Natural killer cell (primary cell): Measurements from ENCODE around the gene DCUN1D3. TPM values are rescaled to one million over a fixed set of nuclear protein-coding genes. Genes with fewer than 3 reads are reported as not detected.

Experiments
- ATAC-seq, 3 donors: fragments of 150-1000 bp in 2 of 3; fragments of 200-7000 bp in 1 of 3; cut with Tn5 transposase; 1 replicate in 1 of 3; 2 replicates in 2 of 3; pipeline ENCODE4 v1.10.0; 2021; ENCODE audit warnings: mild to moderate bottlenecking in 2 of 3, moderate library complexity in 2 of 3
- DNase-seq, 2 donors: peaks; one replicate each; pipeline versions ENCODE4 v3.0.0 to v3.0.0-alpha.2; 2013 to 2021; ENCODE audit warnings: mixed read lengths in 1 of 2
- H3K27ac ChIP-seq: one replicate; pipeline ENCODE4 v1.5.1; 2013; ENCODE audit warnings: mild to moderate bottlenecking, low read length
- H3K27me3 ChIP-seq: one replicate; pipeline ENCODE4 v1.6.1; 2013; ENCODE audit warnings: low read length; ENCODE audit not compliant: control insufficient read depth, insufficient read depth
- H3K36me3 ChIP-seq: one replicate; pipeline ENCODE4 v1.6.1; 2013; ENCODE audit warnings: low read length; ENCODE audit not compliant: control insufficient read depth, insufficient read depth
- H3K4me1 ChIP-seq: one replicate; pipeline ENCODE4 v1.6.1; 2013; ENCODE audit warnings: low read length; ENCODE audit not compliant: control insufficient read depth, insufficient read depth
- H3K4me3 ChIP-seq: one replicate; pipeline ENCODE4 v1.5.1; 2013; ENCODE audit warnings: low read length
- H3K9me3 ChIP-seq: one replicate; pipeline ENCODE4 v1.6.1; 2013; ENCODE audit warnings: low read length; ENCODE audit not compliant: control insufficient read depth, insufficient read depth
- H3K27ac Mint-ChIP-seq, 2 donors: one replicate each; pipeline ENCODE4 v1.8.0; 2022; ENCODE audit warnings: mild to moderate bottlenecking in 2 of 2, mixed read lengths in 2 of 2, moderate library complexity in 1 of 2
- H3K27me3 Mint-ChIP-seq, 2 donors: one replicate each; pipeline ENCODE4 v1.8.0; 2022; ENCODE audit warnings: low read depth in 2 of 2, mixed read lengths in 2 of 2
- H3K36me3 Mint-ChIP-seq: one replicate; pipeline ENCODE4 v1.8.0; 2022; ENCODE audit warnings: mixed read lengths
- H3K4me1 Mint-ChIP-seq, 2 donors: one replicate each; pipeline ENCODE4 v1.8.0; 2022; ENCODE audit warnings: mixed read lengths in 2 of 2
- H3K4me3 Mint-ChIP-seq: one replicate; pipeline ENCODE4 v1.8.0; 2022; ENCODE audit warnings: mild to moderate bottlenecking, moderate library complexity, mixed read lengths
- H3K9me3 Mint-ChIP-seq, 2 donors: one replicate each; pipeline ENCODE4 v1.8.0; 2022; ENCODE audit warnings: mixed read lengths in 2 of 2
- CTCF ChIP-seq: fragments of 200-600 bp; IDR thresholded peaks from one replicate; pipeline ENCODE4 v1.8.0; 2022; ENCODE audit warnings: antibody characterized with exemption
- WGBS: methylation state at CpG from one replicate; pipeline ENCODE4 v1.1.7; 2013; ENCODE audit warnings: missing lambda C conversion rate; ENCODE audit not compliant: insufficient coverage; 5-methylcytosine and 5-hydroxymethylcytosine counted together
- intact Hi-C: fragments of 100-400 bp; cut with micrococcal nuclease; formaldehyde crosslinking; loops from one replicate; pipeline ENCODE4 v1.14.2; 2022
- total RNA-seq, 4 donors: library from RNA; stranded (reverse); fragments of 120-200 nt in 1 of 4; gene quantifications; one replicate each; pipeline versions ENCODE4 v1.2.3 to v1.2.4, GENCODE V29; 2013 to 2022

The DCUN1D3 gene
- total RNA-seq, 3 donors from 2014 or later (not counting 1 experiment from before 2014, with no cell fraction given) = 5.3 to 9.3 (median 6.1) TPM

- H3K36me3 Mint-ChIP-seq = no peaks in the 10 kb centered on the region
- 71% methylated on average over 1 of the region's 1 CpG for WGBS
- intact Hi-C loops = no loop called here
- peaks cover 0 to 13% of the 10 kb centered on the region in 2 donors for H3K4me1 Mint-ChIP-seq
- ATAC-seq (no peak), DNase-seq (no peak)
- Histone ChIP-seq H3K4me1 (no peaks in the 10 kb centered on the region), H3K36me3 (peaks cover 3% of the 10 kb centered on the region), H3K27me3 (no peaks in the 10 kb centered on the region), H3K27ac (no peak overlapping the region), H3K9me3 (no peaks in the 10 kb centered on the region), H3K4me3 (no peak overlapping the region)
- TF ChIP-seq CTCF = no peak
- H3K4me3 Mint-ChIP-seq = no peak overlapping the region
- H3K27me3 Mint-ChIP-seq = no peaks in the 10 kb centered on the region
- H3K9me3 Mint-ChIP-seq = no peaks in the 10 kb centered on the region
- no peak overlapping the region for H3K27ac Mint-ChIP-seq
Measured at GRCh38 chr16:20911361-20911760, 11.2 kb upstream of the DCUN1D3 start.

GRCh38 chr16:20910781-20911321 is 10.7 kb upstream of the DCUN1D3 start:
- no peak overlapping the region for H3K4me3 Mint-ChIP-seq
- intact Hi-C loops = no loop called here
- H3K36me3 Mint-ChIP-seq = no peaks in the 10 kb centered on the region
- no peak overlapping the region for H3K4me3 ChIP-seq
- H3K9me3 Mint-ChIP-seq = no peaks in the 10 kb centered on the region
- H3K27me3 Mint-ChIP-seq = no peaks in the 10 kb centered on the region
- peaks cover 2 to 15% of the 10 kb centered on the region in 2 donors for H3K4me1 Mint-ChIP-seq
- TF ChIP-seq CTCF = no peak
- peaks cover 2% of the 10 kb centered on the region for H3K36me3 ChIP-seq
- peak in 1 of 3 donors; percentile 81 for ATAC-seq
- DNase-seq = no peak
- no peak overlapping the region for H3K27ac ChIP-seq
- H3K4me1 ChIP-seq = no peaks in the 10 kb centered on the region
- no peak overlapping the region for H3K27ac Mint-ChIP-seq
- WGBS = 0% methylated on average over 1 of the region's 2 CpGs
- no peaks in the 10 kb centered on the region for H3K9me3 ChIP-seq
- H3K27me3 ChIP-seq = no peaks in the 10 kb centered on the region

- 96% methylated on average over 4 of the region's 4 CpGs for WGBS
- H3K4me3 Mint-ChIP-seq = no peak overlapping the region
- intact Hi-C loops = no loop called here
- TF ChIP-seq CTCF = no peak
- no peaks in the 10 kb centered on the region for H3K36me3 Mint-ChIP-seq
- H3K27me3 Mint-ChIP-seq = no peaks in the 10 kb centered on the region
- Histone ChIP-seq H3K36me3 (peaks cover 2% of the 10 kb centered on the region), H3K4me1 (peaks cover 20% of the 10 kb centered on the region), H3K27me3 (no peaks in the 10 kb centered on the region), H3K4me3 (no peak overlapping the region), H3K9me3 (no peaks in the 10 kb centered on the region), H3K27ac (no peak overlapping the region)
- H3K4me1 Mint-ChIP-seq = peaks cover 35 to 47% of the 10 kb centered on the region in 2 donors
- no peak overlapping the region for H3K27ac Mint-ChIP-seq
- H3K9me3 Mint-ChIP-seq = no peaks in the 10 kb centered on the region
- DNase-seq (no peak), ATAC-seq (no peak)
Measured at GRCh38 chr16:20906341-20907255, 6.4 kb upstream of the DCUN1D3 start.
